H1 (cell line): Measurements from ENCODE around the gene VASN. TPM values are rescaled to one million over a fixed set of nuclear protein-coding genes. Genes with fewer than 3 reads are reported as not detected.

Source experiments
- CTCF ChIA-PET: fragments of 300-600 bp; sonication (Branson Sonifier 250); formaldehyde crosslinking; loops from one replicate; lab custom pipeline; 2021; ENCODE audit not compliant: partially characterized antibody; lab: Charles Lee
- POLR2A ChIA-PET: fragments of 300-600 bp; sonication (Branson Sonifier 250); formaldehyde crosslinking; loops from one replicate; lab custom pipeline; 2021; ENCODE audit warnings: inconsistent platforms; ENCODE audit not compliant: partially characterized antibody; lab: Charles Lee
- DNase-seq, 2 experiments: peaks; one replicate each; pipeline versions ENCODE4 v3.0.0 to v3.0.0-alpha.2; 2010 to 2022; ENCODE audit warnings: low spot score in 2 of 2, low read depth in 1 of 2, mixed read lengths in 1 of 2
- FAIRE-seq: peaks from 2 replicates; lab custom pipeline; 2011; peaks lifted over from hg19 to GRCh38; lab: Jason Lieb, UNC
- H2AFZ ChIP-seq: 2 replicates; pipeline ENCODE4 v1.8.1; 2012; ENCODE audit warnings: low read length, inconsistent platforms
- H2AK5ac ChIP-seq: 2 replicates; pipeline ENCODE4 v1.6.1; 2013; ENCODE audit warnings: low read depth, low read length
- H2BK120ac ChIP-seq: replicated peaks from 2 replicates; pipeline ENCODE3; 2013; ENCODE audit warnings: low read depth, low read length, inconsistent platforms
- H2BK12ac ChIP-seq: 2 replicates; pipeline ENCODE4 v1.6.1; 2013; ENCODE audit warnings: low read depth, low read length
- H2BK15ac ChIP-seq: 2 replicates; pipeline ENCODE4 v1.6.1; 2013; ENCODE audit warnings: low read length
- H2BK20ac ChIP-seq: 2 replicates; pipeline ENCODE4 v1.6.1; 2013; ENCODE audit warnings: low read length
- H2BK5ac ChIP-seq: 2 replicates; pipeline ENCODE4 v1.6.1; 2013; ENCODE audit warnings: low read depth, low read length
- H3K14ac ChIP-seq: 2 replicates; pipeline ENCODE4 v1.6.1; 2013; ENCODE audit warnings: inconsistent platforms; ENCODE audit not compliant: insufficient read length
- H3K18ac ChIP-seq: 2 replicates; pipeline ENCODE4 v1.6.1; 2013; ENCODE audit warnings: low read length; ENCODE audit errors: extremely low read depth
- H3K23ac ChIP-seq: 2 replicates; pipeline ENCODE4 v1.6.1; 2013; ENCODE audit warnings: inconsistent platforms; ENCODE audit not compliant: insufficient read length
- H3K23me2 ChIP-seq: 2 replicates; pipeline ENCODE4 v1.6.1; 2013; ENCODE audit warnings: low read depth, low read length
- H3K27ac ChIP-seq: 2 replicates; pipeline ENCODE4 v1.6.1; 2011; ENCODE audit warnings: low read depth, low read length, inconsistent platforms
- H3K27me3 ChIP-seq, 4 experiments: replicated peaks in 1 of 4; 1 replicate in 1 of 4; 2 replicates in 3 of 4; pipeline versions ENCODE4 v1.6.1 to v1.8.1; 2011 to 2013; ENCODE audit warnings: low read length in 3 of 4, mild to moderate bottlenecking in 3 of 4, inconsistent platforms in 2 of 4, mixed read lengths in 2 of 4, moderate library complexity in 1 of 4; ENCODE audit not compliant: control insufficient read depth in 3 of 4, insufficient read depth in 3 of 4; ENCODE audit errors: extremely low read depth in 1 of 4
- H3K36me3 ChIP-seq, 4 experiments: 2 replicates each; pipeline versions ENCODE4 v1.6.1 to v1.8.1; 2011 to 2013; ENCODE audit warnings: mild to moderate bottlenecking in 4 of 4, low read length in 3 of 4, moderate library complexity in 2 of 4, control low read depth in 1 of 4, inconsistent platforms in 1 of 4; ENCODE audit not compliant: insufficient read depth in 4 of 4, control insufficient read depth in 2 of 4
- H3K4ac ChIP-seq: replicated peaks from 2 replicates; pipeline ENCODE3; 2013; ENCODE audit warnings: low read length, low read depth, mixed read lengths, inconsistent platforms; ENCODE audit not compliant: insufficient read length
- H3K4me1 ChIP-seq, 4 experiments: replicated peaks in 1 of 4; 1 replicate in 1 of 4; 2 replicates in 3 of 4; pipeline versions ENCODE4 v1.6.1 to v1.8.1; 2011 to 2013; ENCODE audit warnings: low read length in 3 of 4, inconsistent platforms in 2 of 4, mixed read lengths in 1 of 4; ENCODE audit not compliant: insufficient read depth in 4 of 4, control insufficient read depth in 3 of 4
- H3K4me2 ChIP-seq, 2 experiments: 2 replicates each; pipeline versions ENCODE4 v1.6.1 to v1.8.1; 2011 to 2013; ENCODE audit warnings: low read depth in 2 of 2, low read length in 2 of 2, control low read depth in 1 of 2, inconsistent platforms in 1 of 2, mild to moderate bottlenecking in 1 of 2; ENCODE audit not compliant: insufficient read depth in 1 of 2
- H3K4me3 ChIP-seq, 4 experiments: fragments of 200-600, 300-600 bp in 1 of 4; sonication (generic), shearing (Covaris generic), sonication (Bioruptor Twin) in 1 of 4; 2 replicates each; pipeline versions ENCODE4 v1.5.1 to v1.8.1; 2011 to 2016; ENCODE audit warnings: low read length in 4 of 4, low read depth in 3 of 4, control low read depth in 2 of 4, inconsistent platforms in 2 of 4, mild to moderate bottlenecking in 2 of 4, mixed read lengths in 1 of 4, moderate library complexity in 1 of 4; ENCODE audit not compliant: insufficient read depth in 2 of 4; ENCODE audit errors: extremely low read depth in 1 of 4
- H3K56ac ChIP-seq: replicated peaks from 2 replicates; pipeline ENCODE3; 2013; ENCODE audit warnings: low read depth, mild to moderate bottlenecking, mixed read lengths, low read length, inconsistent platforms; ENCODE audit not compliant: insufficient read length
- H3K79me1 ChIP-seq: 2 replicates; pipeline ENCODE4 v1.6.1; 2013; ENCODE audit warnings: low read depth, low read length, control low read depth
- H3K79me2 ChIP-seq, 2 experiments: 2 replicates each; pipeline versions ENCODE4 v1.6.1 to v1.8.1; 2012 to 2013; ENCODE audit warnings: low read length in 2 of 2, mild to moderate bottlenecking in 2 of 2, inconsistent platforms in 1 of 2; ENCODE audit not compliant: insufficient read depth in 2 of 2, control insufficient read depth in 1 of 2
- H3K9ac ChIP-seq, 4 experiments: replicated peaks in 1 of 4; 1 replicate in 1 of 4; 2 replicates in 3 of 4; pipeline versions ENCODE4 v1.6.1 to v1.8.1; 2011 to 2013; ENCODE audit warnings: low read depth in 3 of 4, low read length in 3 of 4, control low read depth in 2 of 4, mild to moderate bottlenecking in 2 of 4, moderate library complexity in 2 of 4, inconsistent platforms in 1 of 4; ENCODE audit errors: extremely low read depth in 1 of 4
- H3K9me3 ChIP-seq, 2 experiments: 2 replicates each; pipeline versions ENCODE4 v1.6.1 to v1.8.1; 2012 to 2013; ENCODE audit warnings: mild to moderate bottlenecking in 2 of 2, moderate library complexity in 2 of 2, control low read depth in 1 of 2, inconsistent platforms in 1 of 2, low read depth in 1 of 2, low read length in 1 of 2, mixed read lengths in 1 of 2; ENCODE audit not compliant: insufficient read depth in 2 of 2
- H4K20me1 ChIP-seq, 2 experiments: replicated peaks in 1 of 2; 2 replicates each; pipeline versions ENCODE3 to v1.8.1; 2011 to 2013; ENCODE audit warnings: inconsistent platforms in 2 of 2, low read length in 2 of 2, mild to moderate bottlenecking in 1 of 2; ENCODE audit not compliant: insufficient read depth in 2 of 2, control insufficient read depth in 1 of 2
- H4K5ac ChIP-seq: 2 replicates; pipeline ENCODE4 v1.6.1; 2013; ENCODE audit warnings: low read length, low read depth, mixed read lengths, inconsistent platforms; ENCODE audit not compliant: insufficient read length
- H4K8ac ChIP-seq: 2 replicates; pipeline ENCODE4 v1.8.0; 2013; ENCODE audit warnings: mild to moderate bottlenecking, moderate library complexity, low read length, inconsistent platforms; ENCODE audit not compliant: insufficient read depth; ENCODE audit errors: extremely low read depth
- H4K91ac ChIP-seq: replicated peaks from 2 replicates; pipeline ENCODE3; 2013; ENCODE audit warnings: low read length, mixed read lengths, inconsistent platforms; ENCODE audit not compliant: insufficient read length
- BCL11A ChIP-seq, 2 experiments: IDR thresholded peaks; one replicate each; pipeline ENCODE4 v1.6.1; 2011; ENCODE audit warnings: low read depth in 2 of 2, low read length in 2 of 2, mild to moderate bottlenecking in 2 of 2
- BRCA1 ChIP-seq: IDR thresholded peaks from 2 replicates; pipeline ENCODE4 v1.6.1; 2012; ENCODE audit warnings: low read depth, low read length, improper control_type of control experiment
- CTCF ChIP-seq, 3 experiments: IDR thresholded peaks; 1 replicate in 2 of 3; 2 replicates in 1 of 3; pipeline versions ENCODE4 v1.5.1 to v1.6.1; 2011; ENCODE audit warnings: low read length in 3 of 3, mild to moderate bottlenecking in 3 of 3, inconsistent platforms in 2 of 3, low read depth in 1 of 3, moderate library complexity in 1 of 3; ENCODE audit not compliant: insufficient read depth in 1 of 3; ENCODE audit errors: control extremely low read depth in 1 of 3
- EP300 ChIP-seq, 2 experiments: IDR thresholded peaks; 1 replicate in 1 of 2; 2 replicates in 1 of 2; pipeline ENCODE4 v1.6.1; 2011 to 2012; ENCODE audit warnings: low read depth in 2 of 2, low read length in 2 of 2, mild to moderate bottlenecking in 2 of 2, borderline replicate concordance in 1 of 2, inconsistent platforms in 1 of 2, moderate library complexity in 1 of 2
- KDM4A ChIP-seq: IDR thresholded peaks from one replicate; pipeline ENCODE4 v1.7.1; 2012; ENCODE audit warnings: low read depth, mild to moderate bottlenecking, moderate library complexity, low read length, inconsistent platforms; ENCODE audit not compliant: severe bottlenecking
- SAP30 ChIP-seq: fragments of 300-600 bp; sonication (generic); IDR thresholded peaks from 2 replicates; pipeline ENCODE4 v1.7.1; 2012; ENCODE audit warnings: low read length, moderate library complexity, mild to moderate bottlenecking, inconsistent platforms; ENCODE audit not compliant: insufficient read depth, insufficient replicate concordance
- YY1 ChIP-seq: IDR thresholded peaks from 2 replicates; pipeline ENCODE4 v1.6.1; 2011; ENCODE audit warnings: low read depth, mild to moderate bottlenecking, low read length
- WGBS, 2 experiments: shearing (Covaris generic) in 1 of 2; methylation state at CpG; one replicate each; pipeline versions ENCODE4 v1.1.6 to v1.1.7; 2013 to 2015; ENCODE audit warnings: low lambda C conversion rate in 2 of 2, mixed read lengths in 2 of 2, inconsistent platforms in 1 of 2, low coverage in 1 of 2, missing lambda C conversion rate in 1 of 2; ENCODE audit not compliant: insufficient replicate concordance in 2 of 2, insufficient coverage in 1 of 2, insufficient read length in 1 of 2; ENCODE audit errors: extremely low coverage in 1 of 2, missing lambda C conversion rate in 1 of 2; 5-methylcytosine and 5-hydroxymethylcytosine counted together
- polyA plus RNA-seq, 7 experiments: library from polyadenylated mRNA; depleted of rRNA in 3 of 7; stranded (reverse) in 5 of 7; unstranded in 2 of 7; fragments of >200 nt in 5 of 7; fragments of 200-250 nt in 2 of 7; gene quantifications; 1 replicate in 5 of 7; 2 replicates in 1 of 7; 4 replicates in 1 of 7; pipeline versions ENCODE4 v1.2.1 to v1.2.3, GENCODE V29; 2011 to 2013; ENCODE audit warnings: missing spikeins in 2 of 7, mixed read lengths in 2 of 7
- total RNA-seq: library from RNA; stranded (reverse); fragmentation: NEBNext Ultra II Directional; extraction: Animal tissue kit (Norgen Biotek cat#: 25700); gene quantifications from 2 replicates; pipeline ENCODE4 v1.2.1, GENCODE V29; 2021

The VASN gene
- total and polyA plus RNA-seq, 2 of the 8 experiments (the other 6 are each of a cell fraction or from before 2014, with no cell fraction given): 9.6 to 11.3 TPM

DNA sequence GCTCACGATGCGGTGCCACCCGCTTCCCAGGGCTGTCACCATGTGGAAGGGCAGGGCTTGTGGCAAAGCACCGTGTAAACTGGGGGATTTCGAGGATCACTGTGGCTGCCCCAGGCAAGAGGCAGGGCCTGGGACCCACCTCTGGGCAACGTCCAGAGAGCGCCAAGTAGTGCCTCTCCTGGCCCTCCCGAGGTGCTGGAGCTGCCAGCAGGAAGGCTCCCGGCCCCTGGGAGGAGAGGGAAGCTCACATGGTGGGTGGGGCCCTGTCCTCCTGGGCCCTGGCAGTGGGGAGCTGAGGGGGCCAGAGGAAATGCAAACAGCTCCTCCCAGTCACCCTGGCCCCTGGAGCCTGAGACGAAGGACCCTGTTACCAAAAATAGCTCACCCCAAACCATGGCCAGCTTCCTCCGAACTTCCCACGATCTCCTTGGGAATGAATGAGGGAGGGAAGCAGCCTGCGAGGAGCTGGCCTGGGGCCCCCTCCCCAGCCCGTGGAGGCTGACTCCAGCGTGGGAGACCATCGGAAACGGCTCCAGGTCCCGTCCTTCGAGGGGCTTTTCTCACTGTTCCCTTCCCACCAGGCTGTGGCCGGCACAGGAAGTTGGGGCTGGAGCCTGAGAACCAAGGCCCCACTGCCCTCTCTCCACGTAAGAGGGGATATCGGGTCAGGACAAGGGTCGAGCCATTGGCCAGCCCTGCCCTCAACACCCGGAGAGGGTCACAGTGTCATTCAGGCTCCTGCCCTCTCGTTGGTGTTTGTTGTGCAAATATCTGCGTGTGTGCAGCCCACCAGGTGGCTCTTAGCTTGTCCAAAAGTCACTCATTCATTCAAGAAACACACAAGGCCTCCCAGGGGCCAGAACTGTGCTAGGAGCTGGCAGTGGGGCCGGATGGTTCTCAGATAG lies 17.7 kb downstream of the VASN start:
- H4K8ac ChIP-seq: peak overlapping the region; percentile 80
- FAIRE-seq: no peak
- TF ChIP-seq KDM4A: no peak
- no peak for TF ChIP-seq CTCF (IDR thresholded peaks at IDR 0.05; ENCODE audit: control extremely low read depth in 1 of 3, insufficient read depth in 1 of 3, low read depth in 1 of 3, low read length in 3 of 3)
- no peak for TF ChIP-seq YY1
- no peak for TF ChIP-seq SAP30
- TF ChIP-seq BRCA1: no peak
- no peak for TF ChIP-seq BCL11A (IDR thresholded peaks at IDR 0.05; ENCODE audit: low read depth in 2 of 2, low read length in 2 of 2)
- TF ChIP-seq EP300 (IDR thresholded peaks at IDR 0.05; ENCODE audit: borderline replicate concordance in 1 of 2, low read depth in 2 of 2, low read length in 2 of 2): no peak

More for the DNA sequence above, 17.7 kb downstream of the VASN start:
- Histone ChIP-seq H3K27me3 (no peaks in the 10 kb centered on the region), H4K91ac (peak overlapping the region; percentile 79), H2BK20ac (peak overlapping the region; percentile 61; the same call in 1 of the 2 replicates), H2AK5ac (peak overlapping the region; percentile 95; the same call in 1 of the 2 replicates), H3K23ac (no peak overlapping the region), H2BK12ac (peak overlapping the region; percentile 97; the same call in 1 of the 2 replicates), H2BK120ac (no peak overlapping the region), H4K20me1 (no peaks in the 10 kb centered on the region), H2BK5ac (peak overlapping the region; percentile 93), H3K23me2 (no peaks in the 10 kb centered on the region), H3K18ac (peak overlapping the region; percentile 71), H2AFZ (no peak overlapping the region), H2BK15ac (peak overlapping the region; percentile 72), H3K27ac (0 out of 2 replicates have a peak overlapping the region, but pooled peaks have one; percentile 3), H3K56ac (no peak overlapping the region), H3K9me3 (no peaks in the 10 kb centered on the region), H3K4me1 (peaks cover 12 to 50% (median 43%) of the 10 kb centered on the region in 4 experiments), H3K36me3 (no peaks in the 10 kb centered on the region), H3K79me2 (no peaks in the 10 kb centered on the region), H3K4ac (no peak overlapping the region), H3K9ac (peak overlapping the region in 2 of 4 experiments; percentile 8 to 29; a peak in 2 of 7 replicates), H3K4me3 (no peak overlapping the region), H4K5ac (peak overlapping the region; percentile 3), H3K14ac (no peak overlapping the region), H3K79me1 (no peaks in the 10 kb centered on the region), H3K4me2 (peak overlapping the region in 1 of 2 experiments; percentile 10; a peak in 2 of 4 replicates)
- WGBS, 2 experiments: 71% methylated on average over 27 of the region's 27 CpGs; no CpG with 5 or more reads in 1 of the 2 experiments
- ChIA-PET CTCF (interaction anchor here (0.6 to 24.8 kb wide), 13 partner anchors 13 to 1471 kb away, joined by 3 to 659 read pairs (median 4); partner anchors contain the start of gene VASN), POLR2A (interaction anchor here (0.9 to 11.9 kb wide), 8 partner anchors 12 to 118 kb away, joined by 3 to 223 read pairs (median 4); partner anchors contain the start of gene PAM16)
- DNase-seq: peak in 1 of 2 experiments; percentile 58
